SK-N-SH (cell line): ENCODE data around the gene HPS5. TPM values are rescaled to one million over a fixed set of nuclear protein-coding genes. Genes with fewer than 3 reads are reported as not detected.

Experiments used
- CTCF ChIA-PET: fragments of 300-600, 350-600 bp; formaldehyde crosslinking; extraction: SDS; loops from one replicate; lab custom pipeline; 2021; lab: Yijun Ruan, JAX
- POLR2A ChIA-PET: fragments of 350-600 bp; sonication (Branson Sonifier 250); formaldehyde crosslinking; extraction: SDS; loops from one replicate; lab custom pipeline; 2020; ENCODE audit warnings: antibody characterized with exemption, inconsistent platforms; lab: Yijun Ruan, JAX
- DNase-seq: peaks from one replicate; pipeline ENCODE4 v3.0.0; 2012
- H2AFZ ChIP-seq: fragments of 200-600 bp; sonication (generic); 2 replicates; pipeline ENCODE4 v1.8.1; 2016; ENCODE audit warnings: antibody characterized with exemption, mild to moderate bottlenecking, low read depth
- H3F3A ChIP-seq: fragments of 200-600 bp; sonication (generic); replicated peaks from 2 replicates; pipeline ENCODE3; 2016; ENCODE audit warnings: antibody characterized with exemption, mild to moderate bottlenecking; ENCODE audit not compliant: insufficient read depth
- H3K27ac ChIP-seq, 2 experiments: fragments of 200-500 bp in 1 of 2; fragments of 200-600 bp in 1 of 2; sonication (Bioruptor generic) in 1 of 2; sonication (generic), shearing (Covaris generic) in 1 of 2; 2 replicates each; pipeline versions ENCODE4 v1.5.1 to v1.6.1; 2014 to 2016; ENCODE audit warnings: low read depth in 2 of 2, inconsistent platforms in 1 of 2, low read length in 1 of 2, mild to moderate bottlenecking in 1 of 2, mixed read lengths in 1 of 2
- H3K27me3 ChIP-seq: fragments of 200-600 bp; sonication (generic), shearing (Covaris generic); 2 replicates; pipeline ENCODE4 v1.6.1; 2016; ENCODE audit warnings: mixed run types; ENCODE audit not compliant: insufficient read depth
- H3K36me3 ChIP-seq, 2 experiments: fragments of 200-500 bp in 1 of 2; fragments of 200-600 bp in 1 of 2; sonication (Bioruptor generic) in 1 of 2; sonication (generic) in 1 of 2; replicated peaks in 1 of 2; 2 replicates each; pipeline versions ENCODE3 to v1.5.1; 2014 to 2016; ENCODE audit warnings: low read length in 1 of 2, mild to moderate bottlenecking in 1 of 2; ENCODE audit not compliant: insufficient read depth in 2 of 2, control insufficient read depth in 1 of 2
- H3K4me1 ChIP-seq, 2 experiments: fragments of 200-500 bp in 1 of 2; fragments of 200-600 bp in 1 of 2; sonication (Bioruptor generic) in 1 of 2; sonication (generic), shearing (Covaris generic) in 1 of 2; 2 replicates each; pipeline versions ENCODE4 v1.5.1 to v1.6.1; 2014 to 2016; ENCODE audit warnings: low read depth in 1 of 2, low read length in 1 of 2, mixed run types in 1 of 2; ENCODE audit not compliant: insufficient read depth in 2 of 2, control insufficient read depth in 1 of 2
- H3K4me2 ChIP-seq: fragments of 200-600 bp; sonication (generic), shearing (Covaris generic); 2 replicates; pipeline ENCODE4 v1.6.1; 2017; ENCODE audit warnings: mixed run types
- H3K4me3 ChIP-seq, 2 experiments: fragments of 200-500 bp in 1 of 2; fragments of 200-600 bp in 1 of 2; sonication (Bioruptor generic) in 1 of 2; sonication (generic), shearing (Covaris generic) in 1 of 2; 2 replicates each; pipeline versions ENCODE4 v1.5.1 to v1.8.1; 2014 to 2016; ENCODE audit warnings: low read depth in 2 of 2, inconsistent platforms in 1 of 2, low read length in 1 of 2, mild to moderate bottlenecking in 1 of 2, mixed read lengths in 1 of 2, moderate library complexity in 1 of 2
- H3K79me2 ChIP-seq: fragments of 200-600 bp; sonication (generic); 2 replicates; pipeline ENCODE4 v1.8.1; 2017; ENCODE audit warnings: mild to moderate bottlenecking; ENCODE audit not compliant: insufficient read depth
- H3K9ac ChIP-seq: fragments of 200-600 bp; sonication (generic); 2 replicates; pipeline ENCODE4 v1.6.1; 2017; ENCODE audit warnings: mixed run types
- H3K9me2 ChIP-seq: fragments of 200-600 bp; sonication (generic); 2 replicates; pipeline ENCODE4 v1.6.1; 2017; ENCODE audit warnings: mixed run types
- H3K9me3 ChIP-seq: fragments of 200-600 bp; sonication (generic); 2 replicates; pipeline ENCODE4 v1.6.1; 2017; ENCODE audit warnings: mixed run types, mild to moderate bottlenecking, moderate library complexity
- H4K20me1 ChIP-seq: fragments of 200-600 bp; sonication (generic); 2 replicates; pipeline ENCODE4 v1.6.1; 2017; ENCODE audit warnings: mild to moderate bottlenecking, mixed run types; ENCODE audit not compliant: insufficient read depth
- CTCF ChIP-seq: fragments of 200-600 bp; sonication (generic); IDR thresholded peaks from 2 replicates; pipeline ENCODE4 v1.6.1; 2017; ENCODE audit warnings: antibody characterized with exemption, mild to moderate bottlenecking, moderate library complexity
- ELF1 ChIP-seq: IDR thresholded peaks from 2 replicates; pipeline ENCODE4 v1.4.0; 2012
- EZH2phosphoT487 ChIP-seq: fragments of 200-600 bp; sonication (generic); IDR thresholded peaks from 2 replicates; pipeline ENCODE4 v1.6.1; 2017; ENCODE audit warnings: low read depth, mixed run types, mild to moderate bottlenecking, antibody characterized with exemption, moderate library complexity, borderline replicate concordance
- FOXM1 ChIP-seq: IDR thresholded peaks from 2 replicates; pipeline ENCODE4 v1.4.0; 2012; ENCODE audit warnings: low read depth, mild to moderate bottlenecking
- GATA2 ChIP-seq: sonication (generic); formaldehyde crosslinking; IDR thresholded peaks from 2 replicates; pipeline ENCODE4 v1.5.0; 2020; ENCODE audit warnings: mild to moderate bottlenecking, missing genetic modification reagents
- JUND ChIP-seq: IDR thresholded peaks from 2 replicates; pipeline ENCODE4 v1.4.0; 2012
- MAX ChIP-seq: IDR thresholded peaks from 2 replicates; pipeline ENCODE4 v1.4.0; 2012; ENCODE audit warnings: low read depth
- MEF2A ChIP-seq: IDR thresholded peaks from 2 replicates; pipeline ENCODE4 v1.4.0; 2012; ENCODE audit warnings: low read depth, borderline replicate concordance
- NFIC ChIP-seq: IDR thresholded peaks from 2 replicates; pipeline ENCODE4 v1.4.0; 2012; ENCODE audit warnings: borderline replicate concordance
- PBX3 ChIP-seq: IDR thresholded peaks from 2 replicates; pipeline ENCODE4; 2012
- RFX5 ChIP-seq: IDR thresholded peaks from 2 replicates; pipeline ENCODE4 v1.6.1; 2012; ENCODE audit warnings: mild to moderate bottlenecking, improper control_type of control experiment, low read length
- USF2 ChIP-seq: fragments of 150-350 bp; IDR thresholded peaks from 2 replicates; pipeline ENCODE4 v1.6.1; 2017; ENCODE audit warnings: antibody characterized with exemption, low read length, low read depth, borderline replicate concordance
- ZBTB33 ChIP-seq: IDR thresholded peaks from 2 replicates; pipeline ENCODE4 v1.4.0; 2012; ENCODE audit warnings: low read depth, borderline replicate concordance
- WGBS: methylation state at CpG from one replicate; pipeline ENCODE4 v1.1.6; 2017; ENCODE audit warnings: low lambda C conversion rate; 5-methylcytosine and 5-hydroxymethylcytosine counted together
- polyA plus RNA-seq, 3 experiments: library from polyadenylated mRNA; depleted of rRNA; stranded (reverse); fragments of >200 nt; gene quantifications; 2 replicates each; pipeline ENCODE4 v1.2.3, GENCODE V29; 2012

HPS5 gene
- polyA plus RNA-seq, 1 of the 3 experiments (the other 2 are of a cell fraction) = 8.2 TPM

GRCh38 chr11:18253778-18254338, 68.1 kb downstream of the HPS5 start:
- CTCF ChIA-PET = no interaction called here

GRCh38 chr11:18253233-18253632, 68.7 kb downstream of the HPS5 start:
- Histone ChIP-seq H2AFZ (no peak overlapping the region), H4K20me1 (no peaks in the 10 kb centered on the region), H3F3A (no peaks in the 10 kb centered on the region), H3K4me3 (no peak overlapping the region), H3K4me1 (no peaks in the 10 kb centered on the region), H3K36me3 (no peaks in the 10 kb centered on the region), H3K79me2 (no peaks in the 10 kb centered on the region), H3K27me3 (no peaks in the 10 kb centered on the region), H3K9me3 (no peaks in the 10 kb centered on the region), H3K27ac (no peak overlapping the region), H3K9me2 (no peaks in the 10 kb centered on the region), H3K9ac (no peak overlapping the region), H3K4me2 (no peak overlapping the region)
- no peak for DNase-seq
- POLR2A ChIA-PET = interaction anchor here (0.7 kb wide), 1 partner anchor 675 kb away, joined by 3 read pairs; no protein-coding TSS in a partner anchor
- 67% methylated on average over 3 of the region's 3 CpGs for WGBS
- no peak for TF ChIP-seq PBX3
- TF ChIP-seq CTCF = no peak
- no peak for TF ChIP-seq ZBTB33
- no peak for TF ChIP-seq ELF1
- no peak for TF ChIP-seq GATA2 (CRISPR knock-in tag)
- no peak for TF ChIP-seq EZH2phosphoT487
- TF ChIP-seq FOXM1 = no peak
- TF ChIP-seq MAX = no peak
- CTCF ChIA-PET = interaction anchor here (1.1 to 1.4 kb wide), 2 partner anchors 36 to 511 kb away, joined by 3 read pairs; no protein-coding TSS in a partner anchor

More at GRCh38 chr11:18253778-18254338, 68.1 kb downstream of the HPS5 start:
- DNase-seq = no peak
- H3K4me3 ChIP-seq = no peak overlapping the region
- no peak overlapping the region for H3K4me2 ChIP-seq
- H3K27ac ChIP-seq = no peak overlapping the region
- H3K27me3 ChIP-seq = no peaks in the 10 kb centered on the region
- H4K20me1 ChIP-seq = no peaks in the 10 kb centered on the region
- no peak for TF ChIP-seq USF2
- TF ChIP-seq MAX = no peak
- TF ChIP-seq MEF2A = no peak
- TF ChIP-seq JUND = no peak
- TF ChIP-seq RFX5 = no peak
- TF ChIP-seq EZH2phosphoT487 = no peak
- no peak for TF ChIP-seq NFIC
- no peak for TF ChIP-seq CTCF
- 64% methylated on average over 11 of the region's 11 CpGs for WGBS
- no peaks in the 10 kb centered on the region for H3K79me2 ChIP-seq
- no peaks in the 10 kb centered on the region for H3K36me3 ChIP-seq
- no peak overlapping the region for H3K9ac ChIP-seq
- no peaks in the 10 kb centered on the region for H3K9me2 ChIP-seq
- no peaks in the 10 kb centered on the region for H3K4me1 ChIP-seq
- H3K9me3 ChIP-seq = no peaks in the 10 kb centered on the region
- H3F3A ChIP-seq = no peaks in the 10 kb centered on the region
- no peak overlapping the region for H2AFZ ChIP-seq
- POLR2A ChIA-PET = no interaction called here
